Activated CD4-positive, alpha-beta memory T cell treated with anti-CD3 and anti-CD28 coated beads, Interleukin-2, amount 10 ng/mL, durations not matched to agents 7 days and 5 days (primary cell): ENCODE results near the gene RFX8. TPM values are rescaled to one million over a fixed set of nuclear protein-coding genes. Genes with fewer than 3 reads are reported as not detected.

ENCODE experiments used
- CTCF ChIA-PET: fragments of 350-600 bp; sonication (Branson Sonifier 250); formaldehyde crosslinking; loops from one replicate; lab custom pipeline; 2021; ENCODE audit warnings: antibody characterized with exemption, inconsistent platforms; lab: Charles Lee
- POLR2A ChIA-PET: fragments of 350-600 bp; sonication (Branson Sonifier 250); formaldehyde crosslinking; loops from one replicate; lab custom pipeline; 2021; ENCODE audit warnings: antibody characterized with exemption; lab: Charles Lee
- DNase-seq: peaks from one replicate; pipeline ENCODE4 v3.0.0-alpha.2; 2020
- H3K27ac Mint-ChIP-seq: one replicate; pipeline ENCODE4 v1.8.0; 2021; ENCODE audit warnings: mild to moderate bottlenecking, mixed read lengths
- H3K27me3 Mint-ChIP-seq: one replicate; pipeline ENCODE4 v1.8.0; 2021; ENCODE audit warnings: mixed read lengths
- H3K36me3 Mint-ChIP-seq: one replicate; pipeline ENCODE4 v1.8.0; 2021; ENCODE audit warnings: low read depth, mixed read lengths
- H3K4me1 Mint-ChIP-seq: one replicate; pipeline ENCODE4 v1.8.0; 2021; ENCODE audit warnings: mixed read lengths
- H3K4me3 Mint-ChIP-seq: one replicate; pipeline ENCODE4 v1.8.0; 2021; ENCODE audit warnings: mild to moderate bottlenecking, mixed read lengths
- H3K9me3 Mint-ChIP-seq: one replicate; pipeline ENCODE4 v1.8.0; 2021; ENCODE audit warnings: mixed read lengths
- total RNA-seq, 2 experiments: library from RNA; stranded (reverse); gene quantifications; one replicate each; pipeline ENCODE4 v1.2.3, GENCODE V29; 2021

Gene RFX8
- total RNA-seq, 2 experiments from 2014 or later, result 1.7 to 2.6 TPM

- ChIA-PET CTCF (interaction anchor here (1.3 kb wide), 1 partner anchor 89 kb away, joined by 3 read pairs; no protein-coding TSS in a partner anchor), POLR2A (no interaction called here)
- no peak for DNase-seq
- Mint-ChIP-seq H3K4me3 (no peak overlapping the region), H3K4me1 (no peaks in the 10 kb centered on the region), H3K27me3 (no peaks in the 10 kb centered on the region), H3K27ac (no peak overlapping the region), H3K36me3 (no peaks in the 10 kb centered on the region), H3K9me3 (no peaks in the 10 kb centered on the region)
These were observed 43.4 kb downstream of the RFX8 start for GRCh38 chr2:101431486-101431885.

GRCh38 chr2:101430156-101430555 is 44.8 kb downstream of the RFX8 start:
- CTCF ChIA-PET, result no interaction called here
- Mint-ChIP-seq H3K4me3 (no peak overlapping the region), H3K27me3 (no peaks in the 10 kb centered on the region), H3K27ac (no peak overlapping the region), H3K36me3 (no peaks in the 10 kb centered on the region), H3K4me1 (no peaks in the 10 kb centered on the region), H3K9me3 (no peaks in the 10 kb centered on the region)
- POLR2A ChIA-PET, result no interaction called here
- DNase-seq, result no peak

GRCh38 chr2:101429453-101429852 is 45.5 kb downstream of the RFX8 start:
- H3K9me3 Mint-ChIP-seq, result no peaks in the 10 kb centered on the region
- no peak overlapping the region for H3K4me3 Mint-ChIP-seq
- ChIA-PET POLR2A (no interaction called here), CTCF (interaction anchor here (1.5 kb wide), 1 partner anchor 11 kb away, joined by 11 read pairs; no protein-coding TSS in a partner anchor)
- no peaks in the 10 kb centered on the region for H3K36me3 Mint-ChIP-seq
- H3K27me3 Mint-ChIP-seq, result no peaks in the 10 kb centered on the region
- H3K4me1 Mint-ChIP-seq, result no peaks in the 10 kb centered on the region
- no peak for DNase-seq
- H3K27ac Mint-ChIP-seq, result no peak overlapping the region

DNA sequence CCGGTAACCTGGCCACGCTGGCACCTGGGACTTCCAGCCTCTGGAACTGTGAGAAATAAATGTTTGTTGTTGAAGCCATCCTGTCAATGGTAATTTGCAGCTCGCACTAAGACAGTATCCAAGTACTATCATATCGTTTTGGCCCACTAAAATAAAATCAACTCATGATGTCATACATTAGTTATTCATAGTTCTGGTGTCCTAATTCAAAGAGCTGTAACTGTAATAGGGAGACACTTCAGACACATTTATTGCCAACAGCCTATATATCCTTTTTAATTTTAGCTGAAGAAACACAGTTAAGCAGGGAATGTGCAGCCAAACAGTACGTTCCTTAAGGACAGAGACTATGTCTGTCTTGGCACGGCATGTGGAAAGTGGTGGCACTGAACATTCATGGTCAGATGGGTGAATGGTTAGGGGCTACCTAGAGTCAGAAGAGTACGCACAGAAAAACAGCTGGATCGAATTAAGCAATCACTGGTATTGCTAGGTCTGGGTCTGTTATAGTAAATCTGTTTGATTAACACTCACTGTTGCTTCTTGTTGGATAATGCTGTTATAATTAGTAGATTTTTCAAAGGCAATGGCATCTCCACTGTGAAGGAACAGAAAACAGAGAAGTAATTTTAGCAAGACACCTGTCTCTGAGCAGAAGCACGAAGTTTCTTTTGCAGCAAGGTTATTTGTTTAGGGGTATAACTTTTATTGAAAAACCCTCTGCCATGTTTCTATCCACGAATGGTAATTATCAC is 46.3 kb downstream of the RFX8 start:
- no peak overlapping the region for H3K27ac Mint-ChIP-seq
- H3K4me3 Mint-ChIP-seq, result no peak overlapping the region
- H3K27me3 Mint-ChIP-seq, result no peaks in the 10 kb centered on the region
- CTCF ChIA-PET, result interaction anchor here (1.5 kb wide), 1 partner anchor 10 kb away, joined by 11 read pairs; no protein-coding TSS in a partner anchor
- POLR2A ChIA-PET, result no interaction called here
- H3K9me3 Mint-ChIP-seq, result no peaks in the 10 kb centered on the region
- H3K4me1 Mint-ChIP-seq, result no peaks in the 10 kb centered on the region
- DNase-seq, result no peak
- no peaks in the 10 kb centered on the region for H3K36me3 Mint-ChIP-seq

DNA sequence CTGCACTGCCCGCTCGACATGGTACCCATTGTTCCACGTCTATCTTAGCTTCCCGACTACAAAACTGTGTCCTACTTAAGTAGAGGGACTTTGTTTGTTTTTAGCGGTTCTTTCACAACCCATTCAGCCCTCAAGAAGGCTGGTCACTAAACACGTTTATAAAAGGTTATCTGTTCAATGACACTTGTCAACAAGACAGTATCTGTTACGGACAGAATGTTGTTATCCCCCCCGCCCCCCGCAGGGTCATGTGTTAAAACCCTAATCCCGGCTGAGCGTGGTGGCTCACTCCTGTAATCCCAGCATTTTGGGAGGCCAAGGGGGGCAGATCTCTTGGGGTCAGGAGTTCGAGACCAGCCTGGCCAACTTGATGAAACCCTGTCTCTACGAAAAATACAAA is 47.2 kb downstream of the RFX8 start:
- H3K27ac Mint-ChIP-seq, result no peak overlapping the region
- POLR2A ChIA-PET, result no interaction called here

GRCh38 chr2:101427240-101427639 is 47.7 kb downstream of the RFX8 start:
- H3K4me3 Mint-ChIP-seq, result no peak overlapping the region
- H3K4me1 Mint-ChIP-seq, result no peaks in the 10 kb centered on the region
- H3K27ac Mint-ChIP-seq, result no peak overlapping the region
- H3K36me3 Mint-ChIP-seq, result no peaks in the 10 kb centered on the region
- no peaks in the 10 kb centered on the region for H3K27me3 Mint-ChIP-seq
- ChIA-PET CTCF (no interaction called here), POLR2A (no interaction called here)
- H3K9me3 Mint-ChIP-seq, result no peaks in the 10 kb centered on the region
- no peak for DNase-seq

More for the DNA sequence above, 47.2 kb downstream of the RFX8 start:
- no peak for DNase-seq
- no peaks in the 10 kb centered on the region for H3K27me3 Mint-ChIP-seq
- H3K4me1 Mint-ChIP-seq, result no peaks in the 10 kb centered on the region
- CTCF ChIA-PET, result interaction anchor here (0.6 kb wide), 1 partner anchor 87 kb away, joined by 3 read pairs; no protein-coding TSS in a partner anchor
- no peaks in the 10 kb centered on the region for H3K36me3 Mint-ChIP-seq
- H3K9me3 Mint-ChIP-seq, result no peaks in the 10 kb centered on the region
- H3K4me3 Mint-ChIP-seq, result no peak overlapping the region

GRCh38 chr2:101426822-101427221 is 48.1 kb downstream of the RFX8 start:
- Mint-ChIP-seq H3K27ac (no peak overlapping the region), H3K9me3 (no peaks in the 10 kb centered on the region), H3K4me3 (no peak overlapping the region), H3K4me1 (no peaks in the 10 kb centered on the region), H3K36me3 (no peaks in the 10 kb centered on the region), H3K27me3 (no peaks in the 10 kb centered on the region)
- no peak for DNase-seq
- ChIA-PET CTCF (no interaction called here), POLR2A (no interaction called here)

DNA sequence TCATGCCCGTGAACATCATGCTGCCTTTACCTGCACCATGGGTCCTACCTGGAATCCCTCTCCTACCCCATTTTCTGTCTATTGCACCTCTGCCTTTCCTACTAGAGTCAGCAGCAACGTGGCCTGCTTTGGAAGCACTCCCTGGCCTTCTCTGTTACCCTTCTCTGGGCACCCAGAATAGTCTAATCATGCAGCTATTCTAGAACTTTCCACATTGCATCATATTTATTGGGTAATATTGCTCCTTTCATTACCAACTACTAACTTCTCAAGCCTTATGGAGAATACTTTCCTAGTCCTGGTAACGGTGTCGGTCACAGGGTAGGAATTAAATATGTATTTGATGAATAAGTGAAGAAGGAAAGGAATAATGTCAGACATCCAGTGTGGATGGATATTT is 54.3 kb downstream of the RFX8 start:
- DNase-seq, result no peak
- Mint-ChIP-seq H3K27me3 (no peaks in the 10 kb centered on the region), H3K4me3 (no peak overlapping the region), H3K9me3 (no peaks in the 10 kb centered on the region), H3K27ac (no peak overlapping the region), H3K4me1 (no peaks in the 10 kb centered on the region), H3K36me3 (no peaks in the 10 kb centered on the region)
- ChIA-PET CTCF (interaction anchor here (1.0 to 3.1 kb wide), 4 partner anchors 78 to 411 kb away, joined by 3 to 40 read pairs (median 3); no protein-coding TSS in a partner anchor), POLR2A (no interaction called here)

GRCh38 chr2:101419096-101419663 is 55.7 kb downstream of the RFX8 start:
- ChIA-PET CTCF (interaction anchor here (0.7 to 6.6 kb wide), 28 partner anchors 10 to 872 kb away, joined by 3 to 41 read pairs (median 4); partner anchors contain the start of gene CREG2), POLR2A (interaction anchor here (0.7 to 0.8 kb wide), 2 partner anchors 412 to 420 kb away, joined by 3 read pairs; no protein-coding TSS in a partner anchor)
- peak; percentile 64 for DNase-seq
- no peaks in the 10 kb centered on the region for H3K36me3 Mint-ChIP-seq
- H3K27me3 Mint-ChIP-seq, result no peaks in the 10 kb centered on the region
- H3K4me3 Mint-ChIP-seq, result no peak overlapping the region
- peaks cover 2% of the 10 kb centered on the region for H3K9me3 Mint-ChIP-seq
- no peak overlapping the region for H3K27ac Mint-ChIP-seq
- H3K4me1 Mint-ChIP-seq, result no peaks in the 10 kb centered on the region

DNA sequence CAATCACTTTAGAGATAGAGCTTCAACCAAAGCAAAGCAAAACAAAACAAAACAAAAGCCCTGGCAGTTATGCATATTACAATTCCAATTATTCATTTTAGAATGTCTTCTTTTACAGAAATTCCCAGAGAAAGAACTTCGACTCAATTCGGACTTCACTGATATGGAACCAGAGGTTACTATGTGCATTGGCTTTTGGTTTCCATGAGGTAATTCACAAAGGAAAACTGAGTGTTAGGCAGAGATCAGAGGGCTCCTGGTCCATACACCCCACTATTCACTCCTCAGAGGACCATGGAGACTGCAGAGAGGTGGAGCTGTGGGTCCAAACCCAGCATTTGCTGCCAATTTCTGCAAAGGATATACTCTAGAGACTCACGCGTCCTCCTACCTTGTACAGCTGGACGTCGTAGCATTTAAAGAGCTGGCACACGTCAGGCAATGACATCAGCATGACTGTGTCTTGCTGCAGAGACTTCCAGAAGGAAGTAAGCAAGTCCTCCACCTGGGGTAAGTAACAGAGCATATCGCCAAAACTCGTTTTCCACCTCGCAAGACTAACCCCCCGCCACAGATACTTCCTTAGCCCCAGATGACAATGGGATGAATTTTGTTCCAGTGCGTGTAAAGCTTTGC is 56.3 kb downstream of the RFX8 start:
- ChIA-PET CTCF (interaction anchor here (0.8 to 6.6 kb wide), 26 partner anchors 10 to 822 kb away, joined by 3 to 41 read pairs (median 4); partner anchors contain the start of gene CREG2), POLR2A (interaction anchor here (0.8 kb wide), 1 partner anchor 413 kb away, joined by 3 read pairs; no protein-coding TSS in a partner anchor)
- Mint-ChIP-seq H3K36me3 (no peaks in the 10 kb centered on the region), H3K27ac (no peak overlapping the region), H3K4me1 (no peaks in the 10 kb centered on the region), H3K9me3 (peaks cover 2% of the 10 kb centered on the region), H3K27me3 (no peaks in the 10 kb centered on the region), H3K4me3 (no peak overlapping the region)
- DNase-seq, result no peak

DNA sequence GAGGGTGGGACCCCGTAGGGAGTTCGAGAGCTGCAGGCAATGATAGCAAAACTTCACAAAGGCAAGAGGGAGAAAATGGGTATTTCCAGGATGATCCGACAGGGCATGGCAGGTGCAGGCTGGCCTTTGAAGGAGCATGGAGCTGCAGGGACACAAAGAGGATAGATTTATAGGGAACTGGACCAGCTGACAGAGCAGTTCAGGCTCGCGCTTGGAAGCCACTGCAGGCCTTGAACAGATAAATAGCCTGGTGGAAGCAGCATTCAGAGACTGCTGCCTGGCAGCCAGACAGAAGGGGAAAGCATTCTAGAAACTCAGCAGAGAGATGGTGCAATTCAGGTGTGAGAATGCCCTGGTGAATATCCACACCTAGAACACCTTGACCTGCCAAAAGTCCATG is 58.3 kb downstream of the RFX8 start:
- no peak overlapping the region for H3K4me3 Mint-ChIP-seq
- ChIA-PET POLR2A (no interaction called here), CTCF (interaction anchor here (0.6 to 6.6 kb wide), 7 partner anchors 16 to 424 kb away, joined by 3 to 41 read pairs (median 3); no protein-coding TSS in a partner anchor)
- no peak overlapping the region for H3K27ac Mint-ChIP-seq
- DNase-seq, result no peak
- H3K27me3 Mint-ChIP-seq, result no peaks in the 10 kb centered on the region
- no peaks in the 10 kb centered on the region for H3K36me3 Mint-ChIP-seq
- peaks cover 2% of the 10 kb centered on the region for H3K9me3 Mint-ChIP-seq
- H3K4me1 Mint-ChIP-seq, result no peaks in the 10 kb centered on the region

- CTCF ChIA-PET, result interaction anchor here (0.9 to 6.6 kb wide), 4 partner anchors 16 to 407 kb away, joined by 3 to 41 read pairs (median 4); no protein-coding TSS in a partner anchor
- Mint-ChIP-seq H3K36me3 (no peaks in the 10 kb centered on the region), H3K4me3 (no peak overlapping the region), H3K4me1 (no peaks in the 10 kb centered on the region), H3K27ac (no peak overlapping the region), H3K9me3 (peaks cover 2% of the 10 kb centered on the region), H3K27me3 (no peaks in the 10 kb centered on the region)
- POLR2A ChIA-PET, result no interaction called here
- no peak for DNase-seq
These were observed 59.0 kb downstream of the RFX8 start for GRCh38 chr2:101415884-101416283.

GRCh38 chr2:101415220-101415619 is 59.7 kb downstream of the RFX8 start:
- Mint-ChIP-seq H3K9me3 (peaks cover 2% of the 10 kb centered on the region), H3K27me3 (no peaks in the 10 kb centered on the region), H3K27ac (no peak overlapping the region), H3K4me3 (no peak overlapping the region), H3K36me3 (no peaks in the 10 kb centered on the region), H3K4me1 (no peaks in the 10 kb centered on the region)
- DNase-seq, result no peak
- CTCF ChIA-PET, result interaction anchor here (1.7 to 6.6 kb wide), 2 partner anchors 66 to 73 kb away, joined by 4 to 41 read pairs; no protein-coding TSS in a partner anchor
- POLR2A ChIA-PET, result no interaction called here
